Measurements from ENCODE around the gene CTNND2.

The CTNND2 gene

DNA sequence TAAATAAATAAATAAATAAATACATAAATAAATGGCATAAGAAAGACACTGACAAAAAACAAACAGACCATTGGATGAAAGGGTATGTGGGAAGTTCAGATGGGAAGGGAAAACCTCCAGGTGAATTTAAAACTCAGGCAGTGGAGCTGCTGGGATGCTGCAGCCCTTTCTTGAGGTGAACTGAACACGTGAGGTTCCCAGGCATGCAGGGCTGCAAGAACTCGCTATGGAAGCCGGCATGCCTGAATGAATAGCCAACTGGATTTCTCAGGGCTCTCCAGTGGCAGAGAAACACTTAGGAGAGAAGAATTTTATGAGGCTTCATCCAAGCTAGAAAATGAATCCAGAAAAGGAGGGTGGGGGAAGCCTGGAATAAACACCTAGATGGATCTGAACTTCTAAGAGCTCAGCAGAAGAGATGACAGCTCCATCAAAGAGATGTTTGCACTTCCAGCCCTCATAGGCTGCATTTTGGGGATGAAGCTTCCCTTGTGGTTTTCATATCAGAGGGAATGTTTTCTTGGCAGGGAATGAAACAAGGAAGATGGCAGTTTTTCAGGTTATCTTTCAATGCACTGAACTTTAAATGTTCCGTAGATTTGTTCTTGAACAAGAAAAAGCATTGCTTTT is 919.0 kb downstream of the CTNND2 start:
- FAIRE-seq: no peak
- TF ChIP-seq POLR2A (IDR thresholded peaks at IDR 0.05; ENCODE audit: low read depth, low read length): no peak
- DNase-seq (ENCODE audit: insufficient read length, low spot score): no peak

DNA sequence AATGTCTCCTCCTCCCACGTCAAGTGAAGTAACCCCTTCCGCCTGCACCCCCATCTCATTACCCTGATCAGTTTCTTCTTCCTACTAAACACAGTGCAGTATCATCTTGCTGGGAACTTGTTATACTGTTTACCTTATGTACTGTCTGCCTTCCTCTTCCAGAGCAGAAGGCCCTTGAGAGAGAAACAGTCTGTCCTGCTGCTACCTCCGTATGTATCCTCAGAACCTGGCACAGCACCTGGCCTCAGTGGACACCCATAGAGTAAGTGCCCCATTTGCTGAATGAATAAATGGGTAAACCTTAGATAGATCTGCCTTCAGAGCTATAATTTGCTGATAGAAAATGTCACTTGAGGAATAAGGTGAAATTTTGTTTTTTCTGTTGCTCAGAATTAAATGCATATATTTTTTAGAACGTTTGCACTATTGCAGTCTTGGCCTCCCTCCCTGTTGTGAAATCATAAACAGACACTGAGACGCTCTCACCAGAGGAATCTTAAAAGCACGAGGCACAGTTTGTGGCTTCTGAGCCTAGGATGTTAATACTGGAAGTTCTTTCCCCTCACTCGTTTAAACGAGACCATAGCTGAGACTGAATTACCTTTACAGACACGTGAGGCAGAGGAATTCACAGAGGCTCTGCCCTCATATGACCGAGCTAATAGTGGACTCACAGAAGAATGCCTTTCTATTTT is 920.1 kb downstream of the CTNND2 start:
- no peak for TF ChIP-seq POLR2A (IDR thresholded peaks at IDR 0.05; ENCODE audit: low read depth, low read length)
- no peak for FAIRE-seq
- DNase-seq (ENCODE audit: insufficient read length, low spot score): no peak

DNA sequence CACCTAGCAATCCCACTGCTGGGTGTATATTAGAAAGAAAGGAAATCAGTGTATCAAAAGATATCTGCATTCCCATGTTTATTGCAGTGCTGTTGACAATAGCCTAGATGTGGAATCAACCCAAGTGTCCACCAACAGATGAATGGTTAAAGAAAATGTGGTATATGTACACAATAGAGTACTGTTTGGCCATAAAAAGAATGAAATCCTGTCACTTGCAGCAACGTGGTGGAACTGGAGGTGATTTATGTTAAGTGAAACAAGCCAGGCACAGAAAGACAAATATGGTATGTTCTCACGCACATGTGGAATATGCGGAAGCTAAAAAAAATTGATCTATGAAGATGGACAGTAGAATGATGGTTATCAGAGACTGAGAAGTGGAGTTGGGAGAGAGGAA is 921.6 kb downstream of the CTNND2 start:
- DNase-seq (ENCODE audit: insufficient read length, low spot score): no peak
- no peak for TF ChIP-seq POLR2A (IDR thresholded peaks at IDR 0.05; ENCODE audit: low read depth, low read length)
- no peak for FAIRE-seq

DNA sequence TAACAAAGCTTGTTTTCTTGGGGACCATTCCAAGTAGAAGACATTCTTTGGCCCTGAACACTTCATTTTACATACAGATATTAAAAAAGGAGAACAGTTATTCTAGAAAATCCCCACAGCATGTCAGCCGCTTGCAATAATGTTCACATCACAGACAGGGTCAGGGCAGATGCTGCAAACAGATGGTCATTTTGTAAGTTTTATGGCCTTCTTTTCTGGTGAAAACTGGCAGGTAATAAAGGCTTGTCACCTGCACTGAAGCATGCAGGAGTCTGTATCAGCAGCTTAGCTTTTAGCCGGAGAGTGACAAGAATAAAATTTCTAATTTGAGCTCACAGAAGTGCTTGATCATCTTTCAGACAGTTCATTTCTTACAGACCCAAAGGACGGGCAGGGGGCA is 922.3 kb downstream of the CTNND2 start:
- FAIRE-seq: no peak
- TF ChIP-seq POLR2A (IDR thresholded peaks at IDR 0.05; ENCODE audit: low read depth, low read length): no peak
- DNase-seq (ENCODE audit: insufficient read length, low spot score): no peak

DNA sequence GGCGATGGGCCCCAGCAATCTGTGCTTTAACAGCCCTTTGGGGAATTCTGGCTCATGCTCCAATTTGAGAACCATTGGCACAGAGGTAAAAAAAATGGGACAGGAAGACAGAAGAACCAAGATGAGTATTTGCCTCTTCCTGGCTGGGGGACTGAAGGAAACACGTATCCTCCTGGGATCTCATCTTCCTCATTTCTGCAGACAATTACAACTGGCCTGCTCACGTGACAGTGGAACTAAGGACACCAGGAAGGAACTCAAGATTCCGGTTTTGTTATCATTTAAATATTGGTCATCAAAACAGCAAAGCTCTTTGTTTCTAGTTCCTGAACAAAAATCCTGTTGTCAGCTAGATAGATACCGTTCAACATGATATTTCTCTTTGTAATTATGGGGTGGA is 927.2 kb downstream of the CTNND2 start:
- FAIRE-seq: no peak
- TF ChIP-seq POLR2A (IDR thresholded peaks at IDR 0.05; ENCODE audit: low read depth, low read length): no peak
- DNase-seq (ENCODE audit: insufficient read length, low spot score): no peak

DNA sequence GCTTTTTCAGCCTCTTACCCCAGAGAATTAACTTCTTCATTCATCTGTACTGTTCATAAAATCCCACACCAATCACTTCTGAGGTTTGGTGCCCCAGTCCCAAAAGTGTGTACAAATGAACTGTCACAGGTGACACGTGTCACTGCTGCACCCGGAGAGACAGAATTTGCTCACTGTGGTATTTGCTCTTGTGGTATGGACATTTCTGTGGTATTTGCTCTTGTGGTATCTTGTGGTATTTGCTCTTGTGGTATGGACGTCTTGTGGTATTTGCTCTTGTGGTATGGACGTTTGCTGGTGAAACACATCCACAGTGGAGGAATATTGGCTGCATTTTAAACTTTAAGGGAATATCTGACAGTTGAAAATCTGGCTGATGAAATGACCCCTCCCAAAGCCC is 928.3 kb downstream of the CTNND2 start:
- FAIRE-seq (no peak), DNase-seq (ENCODE audit: insufficient read length, low spot score) (no peak)

DNA sequence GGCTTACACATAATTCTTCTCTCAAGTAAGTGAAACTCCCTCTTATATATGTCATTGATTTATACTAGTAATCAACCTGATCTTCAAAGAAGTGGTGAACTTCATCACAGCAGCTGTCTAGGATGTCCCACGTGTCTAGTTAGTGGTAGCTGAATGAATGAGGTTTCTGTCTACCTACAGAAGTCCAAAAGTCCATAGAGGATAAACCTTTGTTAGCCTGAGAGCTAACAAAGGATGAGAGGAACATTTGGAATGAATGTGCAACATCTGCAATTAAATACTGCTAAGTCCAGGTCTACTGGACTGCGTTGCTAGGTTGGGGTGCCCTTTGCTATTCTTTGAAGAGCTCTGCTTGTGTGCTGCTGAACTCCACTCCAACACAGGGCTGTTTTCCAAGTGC is 929.4 kb downstream of the CTNND2 start:
- no peak for TF ChIP-seq POLR2A (IDR thresholded peaks at IDR 0.05; ENCODE audit: low read depth, low read length)
- FAIRE-seq (no peak), DNase-seq (ENCODE audit: insufficient read length, low spot score) (no peak)

More for the DNA sequence above, 928.3 kb downstream of the CTNND2 start:
- no peak for TF ChIP-seq POLR2A (IDR thresholded peaks at IDR 0.05; ENCODE audit: low read depth, low read length)

DNA sequence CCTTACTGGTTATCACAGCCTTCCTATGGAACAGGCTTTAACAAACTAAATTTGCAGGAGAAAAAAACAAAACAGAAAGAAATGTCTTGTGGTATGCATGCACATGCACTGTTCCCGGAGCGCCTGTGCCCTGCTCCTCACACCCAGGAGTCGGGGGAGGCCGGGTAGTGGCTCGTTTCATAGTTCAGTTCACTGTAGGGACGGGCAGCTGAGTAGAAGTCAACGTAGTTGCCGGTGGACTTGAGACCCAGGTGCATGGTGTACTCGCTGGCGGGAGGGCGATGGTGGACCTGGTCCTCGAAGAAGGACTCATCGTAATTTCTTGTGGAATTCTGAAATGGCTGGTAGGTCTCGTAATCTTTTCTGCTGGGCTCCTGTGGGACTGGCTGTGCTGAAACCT is 930.9 kb downstream of the CTNND2 start:
- DNase-seq (ENCODE audit: insufficient read length, low spot score): no peak
- FAIRE-seq: no peak
- no peak for TF ChIP-seq POLR2A (IDR thresholded peaks at IDR 0.05; ENCODE audit: low read depth, low read length)

DNA sequence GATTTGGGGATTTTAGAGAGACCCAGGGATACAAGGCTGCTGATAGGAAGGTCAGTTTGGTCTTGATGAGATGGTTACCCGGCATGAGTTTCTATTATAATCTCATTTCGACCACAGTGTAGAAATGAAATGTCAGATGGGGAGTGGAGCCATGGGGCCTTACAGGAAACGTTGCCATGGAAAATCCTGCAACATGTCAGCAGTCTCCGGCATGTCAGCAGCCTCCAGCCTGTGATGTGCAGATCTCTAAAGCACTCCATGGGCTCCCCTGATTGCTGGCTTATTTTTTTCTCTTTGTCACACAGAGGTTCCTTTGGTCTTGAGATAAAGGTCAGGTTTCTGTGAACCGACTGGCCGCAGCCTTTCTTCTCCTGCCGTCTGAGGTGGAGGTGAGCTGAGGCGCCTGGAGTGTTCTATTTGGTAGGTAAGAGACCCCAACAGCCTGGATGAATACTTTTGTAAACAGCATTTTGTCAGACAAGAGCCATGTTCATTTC is 934.5 kb downstream of the CTNND2 start:
- TF ChIP-seq POLR2A (IDR thresholded peaks at IDR 0.05; ENCODE audit: low read depth, low read length): no peak
- DNase-seq (ENCODE audit: insufficient read length, low spot score) (no peak), FAIRE-seq (no peak)

DNA sequence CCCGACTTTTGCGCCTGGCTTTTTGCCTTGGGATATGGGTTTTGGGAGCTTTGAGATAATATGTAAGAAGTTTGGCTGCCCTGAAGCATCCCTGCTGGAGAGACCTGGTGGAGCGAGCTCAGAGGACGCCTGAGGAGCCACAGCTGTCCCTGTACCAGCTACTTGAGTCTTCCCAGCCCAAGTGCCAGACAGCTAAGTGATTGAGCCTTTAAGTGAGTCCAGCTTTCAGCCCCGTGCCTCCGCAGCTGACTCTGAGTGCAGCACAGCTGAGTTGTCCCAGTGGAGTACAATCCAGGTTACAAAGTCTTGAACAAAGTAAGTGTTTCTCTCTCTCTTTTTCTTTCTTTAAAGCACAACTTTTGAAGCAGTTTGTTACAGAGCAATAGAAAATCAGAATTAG is 939.4 kb downstream of the CTNND2 start:
- no peak for DNase-seq (ENCODE audit: insufficient read length, low spot score)
- FAIRE-seq: no peak
- no peak for TF ChIP-seq POLR2A (IDR thresholded peaks at IDR 0.05; ENCODE audit: low read depth, low read length)

DNA sequence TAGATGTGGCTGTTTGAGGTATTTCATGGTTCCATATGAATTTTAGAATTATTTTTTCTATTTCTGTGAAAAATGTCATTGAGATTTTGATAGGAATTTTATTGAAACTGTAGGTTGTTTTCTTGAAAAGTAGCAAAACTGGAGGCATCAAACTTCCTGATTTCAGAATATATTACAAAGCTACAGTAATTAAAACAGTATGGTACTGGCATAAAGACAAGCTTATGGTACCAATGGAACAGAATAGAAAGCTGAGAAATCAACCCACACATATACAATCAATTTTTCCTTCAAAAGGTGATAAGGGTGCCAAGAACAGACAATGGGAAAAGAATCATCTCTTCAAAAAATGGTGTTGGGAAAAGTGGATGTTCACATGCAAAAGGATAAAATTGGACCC is 945.5 kb downstream of the CTNND2 start:
- DNase-seq (ENCODE audit: insufficient read length, low spot score) (no peak), FAIRE-seq (no peak)
- no peak for TF ChIP-seq POLR2A (IDR thresholded peaks at IDR 0.05; ENCODE audit: low read depth, low read length)

DNA sequence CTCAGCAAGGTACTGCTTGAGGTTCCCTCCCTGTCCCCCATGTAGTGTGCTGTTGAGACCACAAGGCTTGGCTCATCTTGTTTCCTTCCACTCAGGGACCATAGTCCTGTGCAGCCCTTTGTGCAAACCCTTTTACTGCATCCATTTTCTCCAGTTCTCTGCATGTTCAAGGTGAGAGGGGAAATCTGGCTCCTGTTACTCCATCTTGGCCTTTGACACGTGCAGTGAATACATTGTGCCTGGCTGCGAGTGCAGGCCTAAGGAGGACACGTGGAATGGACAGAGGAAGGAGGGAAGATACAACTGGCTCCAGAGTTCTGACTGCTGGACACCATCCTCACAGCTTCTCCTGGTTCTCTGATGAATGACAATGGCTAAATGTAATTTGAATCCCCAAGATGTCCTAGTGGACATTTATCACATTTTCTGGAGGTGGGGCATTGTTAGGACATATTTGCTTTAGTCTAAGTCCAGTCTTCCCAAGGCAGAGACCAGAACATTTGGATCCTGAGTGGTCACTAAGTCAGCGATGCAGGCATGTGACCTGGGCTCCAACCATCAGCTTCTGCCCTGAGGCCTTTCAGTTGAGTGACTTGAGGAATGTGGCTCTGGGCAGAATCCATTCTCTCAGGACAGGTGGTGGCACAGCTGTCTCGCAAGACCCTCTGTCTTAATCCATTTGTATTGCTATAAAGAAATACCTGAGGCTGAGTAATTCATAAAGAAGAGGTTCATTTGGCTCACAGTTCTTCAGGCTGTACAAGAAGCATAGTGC is 954.2 kb downstream of the CTNND2 start:
- no peak for DNase-seq (ENCODE audit: insufficient read length, low spot score)
- TF ChIP-seq POLR2A (IDR thresholded peaks at IDR 0.05; ENCODE audit: low read depth, low read length): no peak
- no peak for FAIRE-seq

DNA sequence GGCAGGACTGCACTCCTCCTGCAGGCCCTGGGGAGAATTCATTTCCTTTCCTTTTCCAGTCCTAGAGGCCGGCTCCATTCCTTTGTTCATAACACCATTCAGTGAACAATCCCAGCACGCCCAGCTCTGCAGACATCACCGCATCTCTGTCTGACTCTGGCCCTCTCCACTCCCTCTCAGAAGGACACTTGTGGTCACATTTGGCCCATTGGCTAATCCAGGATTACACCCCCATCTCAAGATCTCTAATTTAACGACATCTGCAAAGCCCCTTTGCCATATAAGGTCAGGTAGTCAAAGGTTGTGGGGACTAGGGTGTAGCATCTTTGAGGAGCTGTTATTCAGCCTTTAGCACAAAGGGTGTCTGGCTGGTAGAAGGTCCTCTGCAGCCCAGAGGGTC is 958.2 kb downstream of the CTNND2 start:
- no peak for DNase-seq (ENCODE audit: insufficient read length, low spot score)
- no peak for FAIRE-seq

DNA sequence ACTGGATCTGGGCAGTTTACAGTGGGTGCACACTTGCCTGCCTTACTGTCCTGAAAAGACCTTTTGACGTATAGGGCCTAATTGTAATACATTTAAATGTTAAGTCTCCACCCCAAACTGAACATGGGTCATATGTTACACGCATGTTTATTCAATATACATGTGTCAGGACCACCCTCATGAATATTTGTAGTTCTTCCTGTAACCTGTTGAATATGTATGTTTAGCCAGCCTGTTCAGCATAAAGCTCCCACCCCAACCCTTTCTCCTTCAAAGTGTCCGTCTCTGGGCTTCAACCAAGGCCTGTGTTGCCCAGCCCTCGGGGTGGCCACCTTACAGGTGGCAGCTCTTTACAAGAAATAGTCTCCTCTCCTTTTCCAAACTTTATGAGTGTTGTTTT is 962.3 kb downstream of the CTNND2 start:
- FAIRE-seq (no peak), DNase-seq (ENCODE audit: insufficient read length, low spot score) (no peak)
- TF ChIP-seq POLR2A (IDR thresholded peaks at IDR 0.05; ENCODE audit: low read depth, low read length): no peak

More for the DNA sequence above, 958.2 kb downstream of the CTNND2 start:
- TF ChIP-seq POLR2A (IDR thresholded peaks at IDR 0.05; ENCODE audit: low read depth, low read length): no peak

Measured in H54 (cell line).